PC-9 (cell line): Measurements from ENCODE around the gene SDR42E2. TPM values are rescaled to one million over a fixed set of nuclear protein-coding genes. Genes with fewer than 3 reads are reported as not detected.
"Not testable (repeated sequence)": the region's sequence is repeated elsewhere in the genome, so short reads cannot be mapped to it uniquely, and the experiment has no call there.

ENCODE experiments used
- BruUV-seq: library from RNA; stranded (reverse); fragments of 400-500 nt; replicated peaks from 2 replicates; lab custom pipeline; 2021; lab: Mats Ljungman, UMichigan
- CTCF ChIA-PET: fragments of 300-600 bp; sonication (Branson Sonifier 250); formaldehyde crosslinking; loops from one replicate; lab custom pipeline; 2022; ENCODE audit warnings: antibody characterized with exemption; lab: Charles Lee
- POLR2A ChIA-PET: fragments of 300-600 bp; sonication (Branson Sonifier 250); formaldehyde crosslinking; loops from one replicate; lab custom pipeline; 2022; ENCODE audit warnings: antibody characterized with exemption; ENCODE audit not compliant: unreplicated experiment; lab: Charles Lee
- DNase-seq, 2 experiments: peaks; one replicate each; pipeline versions ENCODE4 v3.0.0 to v3.0.0-alpha.2; 2015 to 2022; ENCODE audit warnings: mixed read lengths in 1 of 2
- H2AFZ ChIP-seq: fragments of 200-600 bp; sonication (generic); 2 replicates; pipeline ENCODE4 v1.8.1; 2017; ENCODE audit warnings: antibody characterized with exemption
- H3F3A ChIP-seq: fragments of 200-600 bp; sonication (generic); 2 replicates; pipeline ENCODE4 v1.8.1; 2017; ENCODE audit warnings: antibody characterized with exemption, mild to moderate bottlenecking, low read depth; ENCODE audit not compliant: insufficient read depth
- H3K27ac ChIP-seq: fragments of 200-600 bp; sonication (generic); 2 replicates; pipeline ENCODE4 v1.6.1; 2016; ENCODE audit warnings: mixed run types
- H3K27me3 ChIP-seq: fragments of 200-600 bp; sonication (generic); 2 replicates; pipeline ENCODE4 v1.6.1; 2016; ENCODE audit warnings: low read depth, mixed run types; ENCODE audit not compliant: insufficient read depth
- H3K36me3 ChIP-seq: fragments of 200-600 bp; sonication (generic); 2 replicates; pipeline ENCODE4 v1.6.1; 2016; ENCODE audit warnings: low read depth, mixed run types
- H3K4me1 ChIP-seq: fragments of 200-600 bp; sonication (generic); replicated peaks from 2 replicates; pipeline ENCODE4 v1.6.1; 2016; ENCODE audit warnings: mixed run types; ENCODE audit not compliant: insufficient read depth
- H3K4me2 ChIP-seq: fragments of 200-600 bp; sonication (generic); 2 replicates; pipeline ENCODE4 v1.6.1; 2017; ENCODE audit warnings: mixed run types
- H3K4me3 ChIP-seq: fragments of 200-600 bp; sonication (generic); 2 replicates; pipeline ENCODE4 v1.6.1; 2016; ENCODE audit warnings: mixed run types
- H3K79me2 ChIP-seq: fragments of 200-600 bp; sonication (generic); 2 replicates; pipeline ENCODE4 v1.6.1; 2017; ENCODE audit warnings: low read depth, mixed run types
- H3K9me2 ChIP-seq: fragments of 200-600 bp; sonication (generic); 2 replicates; pipeline ENCODE4 v1.8.1; 2017; ENCODE audit warnings: mild to moderate bottlenecking; ENCODE audit not compliant: insufficient read depth
- H3K9me3 ChIP-seq: fragments of 200-600 bp; sonication (generic); 2 replicates; pipeline ENCODE4 v1.8.1; 2016; ENCODE audit warnings: low read depth; ENCODE audit not compliant: insufficient read depth
- H4K20me1 ChIP-seq: fragments of 200-600 bp; sonication (generic); 2 replicates; pipeline ENCODE4 v1.8.1; 2017; ENCODE audit not compliant: insufficient read depth
- EZH2 ChIP-seq: fragments of 200-600 bp; sonication (generic); IDR thresholded peaks from 2 replicates; pipeline ENCODE4 v1.8.0; 2017; ENCODE audit warnings: antibody characterized with exemption, low read depth
- intact Hi-C: fragments of 100-400 bp; cut with micrococcal nuclease; formaldehyde crosslinking; loops from one replicate; pipeline ENCODE4 v1.10.0; 2022; ENCODE audit not compliant: unreplicated experiment
- total RNA-seq: library from RNA; stranded (reverse); gene quantifications from 2 replicates; pipeline ENCODE4 v1.2.3, GENCODE V29; 2021
- TF ChIP-seq, protein P1 (sequence below): fragments of 200-600 bp; sonication (generic); conservative IDR thresholded peaks from 2 replicates; pipeline ENCODE4 v1.6.1; 2017; ENCODE audit warnings: mixed run types, antibody characterized with exemption, mild to moderate bottlenecking, moderate library complexity

The SDR42E2 gene
- total RNA-seq, 1 experiment from 2014 or later = not detected

DNA sequence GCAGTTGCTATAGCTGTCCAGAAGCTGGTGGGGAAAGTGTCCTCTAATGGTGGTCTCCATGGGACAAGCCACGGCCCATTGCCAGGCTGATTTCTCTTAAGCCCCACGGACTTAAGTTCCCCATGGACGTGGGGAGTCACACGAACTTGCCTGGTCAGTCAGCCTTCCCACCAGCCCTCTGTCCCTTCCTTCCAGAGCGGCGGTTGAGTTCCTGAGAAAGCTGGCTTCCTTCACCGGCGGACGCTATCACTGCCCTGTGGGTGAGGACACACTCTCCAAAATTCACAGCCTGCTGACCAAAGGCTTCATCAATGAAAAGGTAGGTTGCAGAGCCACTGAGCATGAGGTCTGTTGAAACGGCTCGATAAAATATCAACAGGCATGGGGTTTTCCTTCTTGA is 10.0 kb upstream of the SDR42E2 start:
- no TSS peak for BruUV-seq

DNA sequence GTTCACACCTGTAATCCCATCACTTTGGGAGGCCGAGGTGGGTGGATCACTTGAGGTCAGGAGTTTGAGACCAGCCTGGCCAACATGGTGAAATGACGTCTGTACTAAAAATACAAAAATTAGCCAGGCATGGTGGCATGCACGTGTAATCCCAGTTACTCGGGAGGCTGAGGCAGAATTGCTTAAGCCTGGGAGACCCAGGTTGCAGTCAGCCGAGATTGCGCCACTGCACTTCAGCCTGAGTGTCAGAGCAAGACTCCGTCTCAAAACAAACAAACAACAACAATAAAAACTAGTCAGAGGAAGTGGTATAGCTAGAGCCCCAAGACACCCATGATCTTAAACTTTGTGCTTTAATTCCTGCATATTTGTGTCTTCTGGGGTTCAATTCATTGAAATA is 9.2 kb upstream of the SDR42E2 start:
- BruUV-seq, H3K9me2 ChIP-seq, DNase-seq, H2AFZ ChIP-seq, H4K20me1 ChIP-seq, H3K36me3 ChIP-seq, H3K27me3 ChIP-seq, H3K9me3 ChIP-seq, CTCF ChIA-PET, H3K27ac ChIP-seq, H3K79me2 ChIP-seq, H3K4me3 ChIP-seq, H3K4me2 ChIP-seq, H3K4me1 ChIP-seq, intact Hi-C loops, H3F3A ChIP-seq: not testable (repeated sequence)
- POLR2A ChIA-PET = interaction anchor here (0.6 kb wide), 1 partner anchor 139 kb away, joined by 4 read pairs; no protein-coding TSS in a partner anchor

More for the DNA sequence above, 10.0 kb upstream of the SDR42E2 start:
- Histone ChIP-seq H2AFZ (no peak overlapping the region), H4K20me1 (no peaks in the 10 kb centered on the region), H3K27me3 (no peaks in the 10 kb centered on the region; the same call in 1 of the 2 replicates), H3K4me1 (peaks cover 9% of the 10 kb centered on the region; the same call in 1 of the 2 replicates), H3F3A (0 out of 2 replicates have a peak, but pooled peaks cover 6% of the 10 kb centered on the region), H3K4me3 (no peak overlapping the region), H3K36me3 (no peaks in the 10 kb centered on the region), H3K27ac (no peak overlapping the region), H3K9me3 (no peaks in the 10 kb centered on the region), H3K9me2 (no peaks in the 10 kb centered on the region), H3K4me2 (no peak overlapping the region), H3K79me2 (no peaks in the 10 kb centered on the region)
- TF ChIP-seq, protein P1, sequence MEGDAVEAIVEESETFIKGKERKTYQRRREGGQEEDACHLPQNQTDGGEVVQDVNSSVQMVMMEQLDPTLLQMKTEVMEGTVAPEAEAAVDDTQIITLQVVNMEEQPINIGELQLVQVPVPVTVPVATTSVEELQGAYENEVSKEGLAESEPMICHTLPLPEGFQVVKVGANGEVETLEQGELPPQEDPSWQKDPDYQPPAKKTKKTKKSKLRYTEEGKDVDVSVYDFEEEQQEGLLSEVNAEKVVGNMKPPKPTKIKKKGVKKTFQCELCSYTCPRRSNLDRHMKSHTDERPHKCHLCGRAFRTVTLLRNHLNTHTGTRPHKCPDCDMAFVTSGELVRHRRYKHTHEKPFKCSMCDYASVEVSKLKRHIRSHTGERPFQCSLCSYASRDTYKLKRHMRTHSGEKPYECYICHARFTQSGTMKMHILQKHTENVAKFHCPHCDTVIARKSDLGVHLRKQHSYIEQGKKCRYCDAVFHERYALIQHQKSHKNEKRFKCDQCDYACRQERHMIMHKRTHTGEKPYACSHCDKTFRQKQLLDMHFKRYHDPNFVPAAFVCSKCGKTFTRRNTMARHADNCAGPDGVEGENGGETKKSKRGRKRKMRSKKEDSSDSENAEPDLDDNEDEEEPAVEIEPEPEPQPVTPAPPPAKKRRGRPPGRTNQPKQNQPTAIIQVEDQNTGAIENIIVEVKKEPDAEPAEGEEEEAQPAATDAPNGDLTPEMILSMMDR = no peak
- TF ChIP-seq EZH2 = no peak
- ChIA-PET CTCF (no interaction called here), POLR2A (no interaction called here)
- intact Hi-C loops = no loop called here
- no peak for DNase-seq

GRCh38 chr16:22161401-22161800 is 905 bp upstream of the SDR42E2 start:
- Histone ChIP-seq H2AFZ (no peak overlapping the region), H3K9me2 (no peaks in the 10 kb centered on the region), H3K4me1 (no peaks in the 10 kb centered on the region), H3K27me3 (peaks cover 14% of the 10 kb centered on the region; the same call in 1 of the 2 replicates), H4K20me1 (no peaks in the 10 kb centered on the region), H3K79me2 (no peaks in the 10 kb centered on the region), H3K4me2 (no peak overlapping the region), H3K4me3 (no peak overlapping the region), H3F3A (no peaks in the 10 kb centered on the region), H3K9me3 (no peaks in the 10 kb centered on the region), H3K36me3 (no peaks in the 10 kb centered on the region), H3K27ac (no peak overlapping the region)
- ChIA-PET POLR2A (no interaction called here), CTCF (no interaction called here)
- DNase-seq = no peak
- intact Hi-C loops = no loop called here
- no peak for TF ChIP-seq EZH2
- TF ChIP-seq, protein P1 = no peak
- no TSS peak for BruUV-seq

- no peaks in the 10 kb centered on the region for H3F3A ChIP-seq
- no peak for DNase-seq
- H3K4me1 ChIP-seq = no peaks in the 10 kb centered on the region
- no TSS peak for BruUV-seq
- H3K9me2 ChIP-seq = no peaks in the 10 kb centered on the region
- H3K4me3 ChIP-seq = no peak overlapping the region
- H3K9me3 ChIP-seq = no peaks in the 10 kb centered on the region
- H3K27me3 ChIP-seq = peaks cover 14% of the 10 kb centered on the region; the same call in 1 of the 2 replicates
- no peaks in the 10 kb centered on the region for H3K36me3 ChIP-seq
- TF ChIP-seq, protein P1 = no peak
- TF ChIP-seq EZH2 = no peak
- CTCF ChIA-PET = no interaction called here
- POLR2A ChIA-PET = no interaction called here
- intact Hi-C loops = no loop called here
- H3K27ac ChIP-seq = no peak overlapping the region
- H2AFZ ChIP-seq = no peak overlapping the region
- H4K20me1 ChIP-seq = no peaks in the 10 kb centered on the region
- H3K4me2 ChIP-seq = peak overlapping the region; percentile 50
- no peaks in the 10 kb centered on the region for H3K79me2 ChIP-seq
Observed at GRCh38 chr16:22162656-22163009, 327 bp downstream of the SDR42E2 start.
